ENCODE data around the gene GORAB. TPM values are rescaled to one million over a fixed set of nuclear protein-coding genes. Genes with fewer than 3 reads are reported as not detected.

The GORAB gene
- total and polyA plus RNA-seq, 2 donors, result 15.7 to 21.0 TPM

DNA sequence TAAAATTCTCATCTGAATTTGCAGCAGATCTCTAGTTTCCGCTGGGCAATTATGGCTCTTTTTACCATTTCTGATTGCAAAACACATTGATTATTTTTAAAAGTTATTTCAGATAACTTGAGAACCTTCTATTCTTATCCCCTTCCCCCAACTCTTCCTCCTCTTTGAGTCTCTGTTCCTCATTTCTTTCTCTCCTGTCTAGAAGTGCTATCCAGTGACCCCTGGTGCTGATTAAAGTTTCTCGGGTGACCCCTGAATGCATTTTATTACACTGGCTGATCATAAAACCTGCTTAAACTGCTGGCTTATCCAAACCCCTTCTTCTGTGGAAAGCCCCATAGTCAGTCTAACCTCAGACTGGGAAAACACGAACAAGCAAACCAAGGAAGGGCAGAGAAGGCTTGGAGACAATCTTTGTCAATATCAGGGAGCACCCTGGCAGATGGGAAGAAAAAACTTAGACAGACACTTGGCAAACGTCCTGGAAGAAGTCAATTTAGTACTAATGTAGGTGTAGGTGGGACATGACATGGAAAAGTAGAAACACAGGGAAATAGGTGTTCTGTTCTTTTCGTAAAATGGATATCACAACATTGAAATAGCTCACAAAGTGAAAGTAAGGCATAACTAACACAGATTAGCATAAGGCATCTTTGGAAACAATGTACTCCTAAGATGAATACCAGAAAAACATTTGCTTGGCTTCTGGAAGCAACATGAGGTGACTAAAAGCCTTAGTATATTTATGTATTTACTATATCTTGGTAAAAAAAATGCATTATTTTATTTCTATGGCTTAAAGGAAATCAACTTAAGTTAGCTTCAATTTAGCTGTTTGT lies 61.4 kb downstream of the GORAB start:
- 49% methylated on average over 5 of the region's 5 CpGs for WGBS
- Histone ChIP-seq H3K4me1 (ENCODE audit: control insufficient read depth in 2 of 2, insufficient read depth in 2 of 2, low read length in 2 of 2) (no peaks in the 10 kb centered on the region), H3K4me3 (ENCODE audit: low read length in 2 of 2) (no peak overlapping the region), H3K27me3 (ENCODE audit: control insufficient read depth in 2 of 2, insufficient read depth in 1 of 2, low read length in 1 of 2) (peaks cover 0 to 3% of the 10 kb centered on the region in 2 donors), H3K36me3 (ENCODE audit: control insufficient read depth in 2 of 2, insufficient read depth in 2 of 2, low read length in 1 of 2) (no peaks in the 10 kb centered on the region), H3K27ac (ENCODE audit: low read depth in 1 of 2, low read length in 1 of 2) (peak overlapping the region; percentile 23 to 36), H3K9me3 (ENCODE audit: control insufficient read depth in 2 of 2, insufficient read depth in 1 of 2, low read length in 1 of 2) (no peaks in the 10 kb centered on the region)
- no peak for DNase-seq (ENCODE audit: low read depth in 6 of 9, low spot score in 9 of 9)

DNA sequence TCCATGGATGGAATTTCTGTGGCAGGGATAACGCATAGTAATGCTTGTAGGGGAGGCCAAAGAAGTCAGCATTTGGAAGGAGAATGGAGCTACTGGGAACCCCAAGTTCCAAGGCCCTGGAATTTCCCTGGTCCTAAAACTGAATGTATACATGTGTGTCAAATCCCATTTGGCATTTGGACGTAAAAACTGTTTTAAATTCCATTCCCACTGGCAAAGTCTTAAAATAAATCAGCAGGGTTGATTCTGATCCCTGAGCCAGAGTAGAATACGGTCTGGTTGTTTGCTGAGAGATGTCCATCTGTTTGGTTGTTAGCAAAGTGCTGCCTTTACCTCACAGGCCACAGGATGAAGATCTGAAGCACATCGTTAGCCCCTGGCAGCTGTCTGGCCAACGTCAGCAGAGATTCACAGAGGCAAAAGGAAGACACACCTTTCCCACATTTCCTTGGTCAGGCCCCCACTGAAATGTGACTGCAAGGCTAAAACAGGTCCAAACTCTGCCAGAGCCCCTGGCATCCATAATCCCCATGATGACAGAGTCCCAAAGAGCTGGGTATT lies 62.2 kb downstream of the GORAB start:
- Histone ChIP-seq H3K4me1 (ENCODE audit: control insufficient read depth in 2 of 2, insufficient read depth in 2 of 2, low read length in 2 of 2) (no peaks in the 10 kb centered on the region), H3K36me3 (ENCODE audit: control insufficient read depth in 2 of 2, insufficient read depth in 2 of 2, low read length in 1 of 2) (no peaks in the 10 kb centered on the region), H3K27me3 (ENCODE audit: control insufficient read depth in 2 of 2, insufficient read depth in 1 of 2, low read length in 1 of 2) (peaks cover 0 to 3% of the 10 kb centered on the region in 2 donors), H3K4me3 (ENCODE audit: low read length in 2 of 2) (no peak overlapping the region), H3K9me3 (ENCODE audit: control insufficient read depth in 2 of 2, insufficient read depth in 1 of 2, low read length in 1 of 2) (no peaks in the 10 kb centered on the region), H3K27ac (ENCODE audit: low read depth in 1 of 2, low read length in 1 of 2) (peak overlapping the region; percentile 23 to 25)
- no peak for DNase-seq (ENCODE audit: low read depth in 6 of 9, low spot score in 9 of 9)
- WGBS, result 62% methylated on average over 5 of the region's 5 CpGs

DNA sequence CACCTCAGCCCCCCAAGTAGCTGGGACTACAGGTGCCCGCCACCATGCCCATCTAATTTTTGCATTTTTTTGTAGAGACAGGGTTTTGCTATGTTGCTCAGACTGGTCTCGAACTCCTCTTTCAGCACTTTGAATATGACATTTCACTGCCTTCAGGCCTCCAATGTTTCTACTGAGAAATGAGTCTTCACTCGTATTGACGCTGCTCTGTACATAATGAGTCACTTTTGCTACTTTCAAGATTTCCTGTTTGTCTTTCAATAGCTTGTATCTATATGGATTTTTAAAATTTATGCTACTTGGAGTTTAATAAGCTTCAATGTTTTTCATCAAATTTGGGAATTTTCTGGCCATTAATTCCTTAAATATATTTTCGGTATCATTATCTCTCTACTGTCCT lies 64.7 kb downstream of the GORAB start:
- Histone ChIP-seq H3K4me1 (ENCODE audit: control insufficient read depth in 2 of 2, insufficient read depth in 2 of 2, low read length in 2 of 2) (no peaks in the 10 kb centered on the region), H3K27ac (ENCODE audit: low read depth in 1 of 2, low read length in 1 of 2) (no peak overlapping the region), H3K4me3 (ENCODE audit: low read length in 2 of 2) (no peak overlapping the region), H3K36me3 (ENCODE audit: control insufficient read depth in 2 of 2, insufficient read depth in 2 of 2, low read length in 1 of 2) (no peaks in the 10 kb centered on the region), H3K9me3 (ENCODE audit: control insufficient read depth in 2 of 2, insufficient read depth in 1 of 2, low read length in 1 of 2) (peaks cover 0 to 5% of the 10 kb centered on the region in 2 donors), H3K27me3 (ENCODE audit: control insufficient read depth in 2 of 2, insufficient read depth in 1 of 2, low read length in 1 of 2) (no peaks in the 10 kb centered on the region)
- no peak for DNase-seq (ENCODE audit: low read depth in 6 of 9, low spot score in 9 of 9)
- WGBS, result 97% methylated on average over 5 of the region's 5 CpGs

DNA sequence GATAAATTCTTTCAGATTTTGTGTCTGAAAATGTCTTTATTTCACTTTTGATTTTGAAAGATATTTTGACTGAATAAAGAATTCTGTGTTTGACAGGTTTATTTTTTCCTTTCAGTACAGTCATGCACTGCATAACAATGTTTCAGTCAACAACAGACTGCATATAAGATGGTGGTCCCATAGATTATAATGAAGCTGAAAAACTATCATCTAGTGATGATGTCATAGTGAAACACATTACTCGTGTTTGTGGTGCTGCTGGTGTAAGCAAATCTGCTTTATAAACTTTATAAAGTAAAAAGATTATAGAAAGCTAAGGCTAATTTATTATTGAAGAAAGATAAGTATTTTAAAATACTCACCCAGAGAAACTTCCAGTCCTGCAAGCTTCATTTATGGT lies 66.7 kb downstream of the GORAB start:
- DNase-seq (ENCODE audit: low read depth in 6 of 9, low spot score in 9 of 9), result no peak
- H3K4me3 ChIP-seq (ENCODE audit: low read length in 2 of 2), result no peak overlapping the region
- WGBS, result 88% methylated on average over 1 of the region's 1 CpG
- no peaks in the 10 kb centered on the region for H3K36me3 ChIP-seq (ENCODE audit: control insufficient read depth in 2 of 2, insufficient read depth in 2 of 2, low read length in 1 of 2)
- no peaks in the 10 kb centered on the region for H3K4me1 ChIP-seq (ENCODE audit: control insufficient read depth in 2 of 2, insufficient read depth in 2 of 2, low read length in 2 of 2)
- peaks cover 0 to 8% of the 10 kb centered on the region in 2 donors for H3K9me3 ChIP-seq (ENCODE audit: control insufficient read depth in 2 of 2, insufficient read depth in 1 of 2, low read length in 1 of 2)
- no peak overlapping the region for H3K27ac ChIP-seq (ENCODE audit: low read depth in 1 of 2, low read length in 1 of 2)
- H3K27me3 ChIP-seq (ENCODE audit: control insufficient read depth in 2 of 2, insufficient read depth in 1 of 2, low read length in 1 of 2), result no peaks in the 10 kb centered on the region

DNA sequence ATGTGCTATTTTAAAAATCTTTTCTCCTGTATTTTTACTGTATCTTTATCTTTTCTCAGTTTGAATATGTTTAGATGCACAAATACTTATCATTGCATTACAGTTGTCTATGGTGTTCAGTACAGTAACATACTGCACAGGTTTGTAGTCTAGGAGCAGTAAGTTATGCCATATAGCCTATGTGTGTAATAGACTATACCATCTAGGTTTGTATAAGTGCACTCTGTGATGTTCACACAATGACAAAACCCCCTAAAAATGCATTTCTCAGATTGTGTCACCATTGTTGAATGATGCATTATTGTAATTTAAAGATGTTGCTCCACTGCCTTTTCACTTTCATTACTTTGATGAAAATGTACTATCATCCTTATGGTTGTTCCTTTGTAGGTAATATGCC lies 67.1 kb downstream of the GORAB start:
- Histone ChIP-seq H3K36me3 (ENCODE audit: control insufficient read depth in 2 of 2, insufficient read depth in 2 of 2, low read length in 1 of 2) (no peaks in the 10 kb centered on the region), H3K27me3 (ENCODE audit: control insufficient read depth in 2 of 2, insufficient read depth in 1 of 2, low read length in 1 of 2) (no peaks in the 10 kb centered on the region), H3K27ac (ENCODE audit: low read depth in 1 of 2, low read length in 1 of 2) (no peak overlapping the region), H3K9me3 (ENCODE audit: control insufficient read depth in 2 of 2, insufficient read depth in 1 of 2, low read length in 1 of 2) (peaks cover 0 to 8% of the 10 kb centered on the region in 2 donors), H3K4me3 (ENCODE audit: low read length in 2 of 2) (no peak overlapping the region), H3K4me1 (ENCODE audit: control insufficient read depth in 2 of 2, insufficient read depth in 2 of 2, low read length in 2 of 2) (no peaks in the 10 kb centered on the region)
- DNase-seq (ENCODE audit: low read depth in 6 of 9, low spot score in 9 of 9), result no peak

DNA sequence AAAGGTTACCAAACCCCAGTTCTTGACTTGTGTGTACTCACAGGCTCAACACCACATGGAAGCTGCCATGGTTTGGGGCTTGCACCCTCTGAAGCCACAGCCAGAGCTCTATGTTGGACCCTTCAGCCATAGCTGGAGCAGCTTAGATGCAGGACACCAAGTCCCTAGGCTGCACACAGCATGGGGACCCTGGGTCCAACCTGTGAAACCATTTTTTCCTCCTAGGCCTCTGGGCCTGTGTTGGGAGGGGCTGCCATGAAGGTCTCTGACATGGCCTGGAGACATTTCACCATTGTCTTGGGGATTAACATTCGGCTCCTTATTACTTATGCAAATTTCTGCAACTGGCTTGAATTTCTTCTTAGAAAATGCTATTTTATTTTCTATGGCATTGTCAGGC lies 69.9 kb downstream of the GORAB start:
- WGBS, result 89% methylated on average over 1 of the region's 1 CpG
- peaks cover 0 to 8% of the 10 kb centered on the region in 2 donors for H3K9me3 ChIP-seq (ENCODE audit: control insufficient read depth in 2 of 2, insufficient read depth in 1 of 2, low read length in 1 of 2)
- no peaks in the 10 kb centered on the region for H3K27me3 ChIP-seq (ENCODE audit: control insufficient read depth in 2 of 2, insufficient read depth in 1 of 2, low read length in 1 of 2)

More for the DNA sequence above, 69.9 kb downstream of the GORAB start:
- H3K36me3 ChIP-seq (ENCODE audit: control insufficient read depth in 2 of 2, insufficient read depth in 2 of 2, low read length in 1 of 2), result no peaks in the 10 kb centered on the region
- no peak overlapping the region for H3K4me3 ChIP-seq (ENCODE audit: low read length in 2 of 2)
- no peak for DNase-seq (ENCODE audit: low read depth in 6 of 9, low spot score in 9 of 9)
- no peaks in the 10 kb centered on the region for H3K4me1 ChIP-seq (ENCODE audit: control insufficient read depth in 2 of 2, insufficient read depth in 2 of 2, low read length in 2 of 2)
- no peak overlapping the region for H3K27ac ChIP-seq (ENCODE audit: low read depth in 1 of 2, low read length in 1 of 2)

Other genes starting within 250 kb of the GORAB start
- gene PRRX1, start 132.0 kb downstream of the GORAB start, total RNA-seq, result 17.1 TPM
- 18.3 TPM for gene PRRX1, start 132.0 kb downstream of the GORAB start, polyA plus RNA-seq